A549 (cell line): ENCODE data around the gene LRRC47. TPM values are rescaled to one million over a fixed set of nuclear protein-coding genes. Genes with fewer than 3 reads are reported as not detected.
A peak's percentile ranks its signal among the peaks of the same experiment; 100 is the strongest.

Experiments used
- ATAC-seq, 2 experiments: fragments of 200-7000 bp in 1 of 2; fragments of >200 bp in 1 of 2; cut with Nextera tagmentation in 1 of 2; cut with Tn5 transposase in 1 of 2; 3 replicates each; pipeline versions ENCODE4 v1.8.0 to v1.9.1; 2018 to 2020; ENCODE audit warnings: mild to moderate bottlenecking in 1 of 2, moderate library complexity in 1 of 2
- CTCF ChIA-PET: fragments of 300-600 bp; sonication (Branson Sonifier 250); formaldehyde crosslinking; extraction: SDS; loops from one replicate; lab custom pipeline; 2021; ENCODE audit warnings: antibody characterized with exemption, inconsistent platforms; lab: Yijun Ruan, JAX
- POLR2A ChIA-PET: fragments of 350-600 bp; formaldehyde crosslinking; extraction: SDS; loops from one replicate; lab custom pipeline; 2021; ENCODE audit warnings: antibody characterized with exemption, inconsistent platforms; lab: Yijun Ruan, JAX
- DNase-seq, 2 experiments: peaks; one replicate each; pipeline versions ENCODE4 v3.0.0 to v3.0.0-alpha.2; 2011 to 2016; ENCODE audit warnings: low read depth in 1 of 2, low spot score in 1 of 2
- FAIRE-seq: peaks from 2 replicates; lab custom pipeline; 2011; peaks lifted over from hg19 to GRCh38; lab: Jason Lieb, UNC
- H3K27ac ChIP-seq, 2 experiments: fragments of >200 bp; sonication (Bioruptor Twin); formaldehyde crosslinking; 3 replicates each; pipeline ENCODE4 v1.5.1; 2016 to 2017
- H3K4me1 ChIP-seq: fragments of >200 bp; sonication (Bioruptor Twin); formaldehyde crosslinking; 3 replicates; pipeline ENCODE4 v1.6.1; 2016
- H3K4me2 ChIP-seq: fragments of >200 bp; sonication (Bioruptor Twin); formaldehyde crosslinking; 3 replicates; pipeline ENCODE4 v1.6.1; 2016
- H3K4me3 ChIP-seq: fragments of >200 bp; sonication (Bioruptor Twin); formaldehyde crosslinking; 3 replicates; pipeline ENCODE4 v1.5.1; 2016
- H3K9me3 ChIP-seq: fragments of >200 bp; sonication (Bioruptor Twin); formaldehyde crosslinking; 3 replicates; pipeline ENCODE4 v1.6.1; 2016
- ATOH8 ChIP-seq: fragments of 250-450 bp; sonication (Bioruptor Pico); IDR thresholded peaks from 2 replicates; pipeline ENCODE4 v1.5.0; 2020; ENCODE audit warnings: low read depth, mild to moderate bottlenecking, moderate library complexity
- BHLHE40 ChIP-seq: IDR thresholded peaks from 2 replicates; pipeline ENCODE4 v1.6.1; 2012; ENCODE audit warnings: low read depth, low read length, inconsistent platforms
- CHD4 ChIP-seq: fragments of 200-600 bp; sonication (generic); IDR thresholded peaks from 2 replicates; pipeline ENCODE4 v1.6.1; 2016; ENCODE audit warnings: antibody characterized with exemption, mild to moderate bottlenecking, borderline replicate concordance
- EHMT2 ChIP-seq: fragments of 200-600 bp; sonication (generic); IDR thresholded peaks from 2 replicates; pipeline ENCODE4 v1.6.1; 2016; ENCODE audit warnings: antibody characterized with exemption, low read depth, mild to moderate bottlenecking, moderate library complexity
- FOSB ChIP-seq: fragments of 250-450 bp; sonication (Bioruptor Pico); IDR thresholded peaks from 2 replicates; pipeline ENCODE4 v1.5.0; 2020; ENCODE audit warnings: mild to moderate bottlenecking, moderate library complexity
- FOXS1 ChIP-seq: fragments of 250-450 bp; sonication (Bioruptor Pico); IDR thresholded peaks from 2 replicates; pipeline ENCODE4 v1.5.0; 2020; ENCODE audit warnings: mild to moderate bottlenecking, moderate library complexity
- GATA3 ChIP-seq: IDR thresholded peaks from 2 replicates; pipeline ENCODE4 v1.6.1; 2012; ENCODE audit warnings: borderline replicate concordance
- HDAC2 ChIP-seq: fragments of 200-600 bp; sonication (generic); IDR thresholded peaks from 2 replicates; pipeline ENCODE4 v1.6.1; 2016
- HES2 ChIP-seq: fragments of >200 bp; sonication (Bioruptor Twin); formaldehyde crosslinking; IDR thresholded peaks from 2 replicates; pipeline ENCODE4 v1.6.1; 2016
- KDM1A ChIP-seq: fragments of 200-600 bp; sonication (generic); IDR thresholded peaks from 2 replicates; pipeline ENCODE4 v1.6.1; 2016; ENCODE audit warnings: low read depth, mild to moderate bottlenecking
- MYC ChIP-seq: IDR thresholded peaks from 2 replicates; pipeline ENCODE4 v1.6.1; 2012; ENCODE audit warnings: mild to moderate bottlenecking, inconsistent platforms, low read length, improper control_type of control experiment, borderline replicate concordance
- NFE2L2 ChIP-seq: fragments of 150-350 bp; conservative IDR thresholded peaks from 2 replicates; pipeline ENCODE4 v1.6.1; 2014; ENCODE audit warnings: low read length
- NPAS2 ChIP-seq: fragments of 250-450 bp; sonication (Bioruptor Pico); IDR thresholded peaks from 2 replicates; pipeline ENCODE4 v1.8.0; 2022; ENCODE audit warnings: mild to moderate bottlenecking, moderate library complexity, borderline replicate concordance
- NR3C1 ChIP-seq: fragments of >200 bp; sonication (Bioruptor Twin); formaldehyde crosslinking; IDR thresholded peaks from 3 replicates; pipeline ENCODE4 v1.6.1; 2017
- PBX3 ChIP-seq: IDR thresholded peaks from 2 replicates; pipeline ENCODE4 v1.6.1; 2012
- PHF8 ChIP-seq: fragments of 200-600 bp; sonication (generic); IDR thresholded peaks from 2 replicates; pipeline ENCODE4 v1.6.1; 2016; ENCODE audit warnings: low read depth, mild to moderate bottlenecking, antibody characterized with exemption, moderate library complexity, borderline replicate concordance
- POLR2AphosphoS2 ChIP-seq: conservative IDR thresholded peaks from 2 replicates; pipeline ENCODE4 v1.6.1; 2012; ENCODE audit warnings: low read length, improper control_type of control experiment, inconsistent platforms
- RAD21 ChIP-seq, 2 experiments: fragments of >200 bp in 1 of 2; sonication (Bioruptor Twin) in 1 of 2; formaldehyde crosslinking in 1 of 2; IDR thresholded peaks in 1 of 2; conservative IDR thresholded peaks in 1 of 2; 2 replicates in 1 of 2; 3 replicates in 1 of 2; pipeline ENCODE4 v1.6.1; 2012 to 2018; ENCODE audit warnings: inconsistent platforms in 1 of 2
- RCOR1 ChIP-seq: fragments of 150-350 bp; IDR thresholded peaks from 2 replicates; pipeline ENCODE4 v1.6.1; 2014; ENCODE audit warnings: antibody characterized with exemption, low read length, low read depth
- REST ChIP-seq: fragments of 200-600 bp; sonication (generic); IDR thresholded peaks from 2 replicates; pipeline ENCODE4 v1.6.1; 2016; ENCODE audit warnings: antibody characterized with exemption, mild to moderate bottlenecking, moderate library complexity
- RFX5 ChIP-seq: fragments of 450-650 bp; IDR thresholded peaks from 2 replicates; pipeline ENCODE4 v1.7.1; 2014; ENCODE audit warnings: antibody characterized with exemption, mild to moderate bottlenecking, moderate library complexity
- RNF2 ChIP-seq: fragments of 200-600 bp; sonication (generic); IDR thresholded peaks from 2 replicates; pipeline ENCODE4 v1.6.1; 2016; ENCODE audit warnings: low read depth, mild to moderate bottlenecking, antibody characterized with exemption, moderate library complexity, borderline replicate concordance
- TFCP2L1 ChIP-seq: fragments of 250-450 bp; sonication (Bioruptor Pico); IDR thresholded peaks from 2 replicates; pipeline ENCODE4 v1.5.0; 2021; ENCODE audit warnings: mild to moderate bottlenecking
- TP53 ChIP-seq: fragments of 250-450 bp; sonication (Bioruptor Pico); IDR thresholded peaks from 2 replicates; pipeline ENCODE4 v1.5.0; 2021; ENCODE audit warnings: mild to moderate bottlenecking, moderate library complexity
- USF2 ChIP-seq: fragments of 450-650 bp; IDR thresholded peaks from 2 replicates; pipeline ENCODE4 v1.6.1; 2014; ENCODE audit warnings: antibody characterized with exemption
- ZNF302 ChIP-seq: fragments of 250-450 bp; sonication (Bioruptor Pico); IDR thresholded peaks from 2 replicates; pipeline ENCODE4 v1.9.0; 2021; ENCODE audit warnings: inconsistent platforms, mild to moderate bottlenecking, moderate library complexity
- ZSCAN20 ChIP-seq: fragments of 250-450 bp; sonication (Bioruptor Pico); IDR thresholded peaks from 2 replicates; pipeline ENCODE4 v1.8.0; 2022; ENCODE audit warnings: mild to moderate bottlenecking, moderate library complexity
- WGBS: methylation state at CpG from one replicate; pipeline ENCODE4 v1.1.6; 2017; ENCODE audit errors: missing lambda C conversion rate; 5-methylcytosine and 5-hydroxymethylcytosine counted together
- polyA plus RNA-seq, 4 experiments: library from polyadenylated mRNA; depleted of rRNA in 3 of 4; stranded (reverse); fragments of >200 nt; fragmentation: RNase III in 1 of 4; extraction: RNeasy Plus Mini Kit Qiagen cat#74134 plus additional on column Dnase treatment in 1 of 4; gene quantifications; 2 replicates in 3 of 4; 3 replicates in 1 of 4; pipeline ENCODE4 v1.2.3, GENCODE V29; 2011 to 2017

LRRC47 gene
- polyA plus RNA-seq, 2 of the 4 experiments (the other 2 are of a cell fraction): 28.5 to 41.6 TPM

- H3K4me2 ChIP-seq: no peak overlapping the region
- FAIRE-seq (no peak), DNase-seq (no peak), ATAC-seq (no peak)
- H3K4me3 ChIP-seq: no peak overlapping the region
- ChIA-PET POLR2A (no interaction called here), CTCF (interaction anchor here (1.0 kb wide), 1 partner anchor 10 kb away, joined by 3 read pairs; no protein-coding TSS in a partner anchor)
- TF ChIP-seq PHF8 (no peak), KDM1A (no peak), RFX5 (no peak), NFE2L2 (no peak), TFCP2L1 (CRISPR knock-in tag) (no peak), TP53 (CRISPR knock-in tag) (no peak), GATA3 (no peak), ZNF302 (CRISPR knock-in tag) (no peak), RNF2 (no peak), CHD4 (no peak), HES2 (no peak)
- H3K4me1 ChIP-seq: no peaks in the 10 kb centered on the region
- 91% methylated on average over 6 of the region's 6 CpGs for WGBS
- H3K27ac ChIP-seq: no peak overlapping the region
- no peaks in the 10 kb centered on the region for H3K9me3 ChIP-seq
These were observed 35.4 kb upstream of the LRRC47 start for GRCh38 chr1:3831689-3832088.

GRCh38 chr1:3828391-3828790 lies 32.1 kb upstream of the LRRC47 start:
- Histone ChIP-seq H3K4me1 (no peaks in the 10 kb centered on the region), H3K4me3 (no peak overlapping the region), H3K9me3 (no peaks in the 10 kb centered on the region), H3K4me2 (no peak overlapping the region), H3K27ac (no peak overlapping the region)
- ATAC-seq (no peak), FAIRE-seq (no peak), DNase-seq (no peak)
- ChIA-PET POLR2A (no interaction called here), CTCF (interaction anchor here (1.6 kb wide), 1 partner anchor 11 kb away, joined by 6 read pairs; no protein-coding TSS in a partner anchor)
- WGBS: 86% methylated on average over 8 of the region's 8 CpGs
- TF ChIP-seq RAD21 (conservative IDR thresholded peaks at IDR 0.05 in 1 of 2, IDR thresholded peaks at IDR 0.05 in 1 of 2) (no peak), PBX3 (no peak), USF2 (no peak), NR3C1 (no peak), MYC (no peak), ATOH8 (no peak), HDAC2 (no peak), RNF2 (no peak), ZSCAN20 (CRISPR knock-in tag) (no peak), EHMT2 (no peak)

- Histone ChIP-seq H3K27ac (no peak overlapping the region), H3K9me3 (no peaks in the 10 kb centered on the region), H3K4me2 (no peak overlapping the region), H3K4me1 (no peaks in the 10 kb centered on the region), H3K4me3 (no peak overlapping the region)
- FAIRE-seq (no peak), ATAC-seq (peak in 1 of 2 experiments; percentile 74; a peak in 3 of 6 replicates), DNase-seq (no peak)
- ChIA-PET POLR2A (interaction anchor here (1.1 kb wide), 1 partner anchor 32 kb away, joined by 3 read pairs; the partner anchor contains the start of gene LRRC47), CTCF (interaction anchor here (1.6 kb wide), 1 partner anchor 12 kb away, joined by 6 read pairs; no protein-coding TSS in a partner anchor)
- WGBS: 88% methylated on average over 6 of the region's 14 CpGs
- TF ChIP-seq RCOR1 (no peak), BHLHE40 (no peak), REST (no peak), NPAS2 (CRISPR knock-in tag) (no peak), FOXS1 (CRISPR knock-in tag) (no peak), ATOH8 (no peak), FOSB (no peak), POLR2AphosphoS2 (no peak), ZSCAN20 (CRISPR knock-in tag) (no peak), MYC (no peak)
These were observed 31.6 kb upstream of the LRRC47 start for GRCh38 chr1:3827813-3828307.
